Measurements from ENCODE around the gene SSU72.
"Not testable (repeated sequence)": the region's sequence is repeated elsewhere in the genome, so short reads cannot be mapped to it uniquely, and the experiment has no call there.

Gene SSU72

GRCh38 chr1:1529321-1529720, 45.3 kb downstream of the SSU72 start:
- no peak for DNase-seq (ENCODE audit: low read depth, low spot score)

- DNase-seq (ENCODE audit: low read depth, low spot score): no peak
These were observed 46.1 kb downstream of the SSU72 start for GRCh38 chr1:1528301-1529267.

GRCh38 chr1:1527092-1527816, 47.4 kb downstream of the SSU72 start:
- no peak for DNase-seq (ENCODE audit: low read depth, low spot score)

GRCh38 chr1:1526476-1526875, 48.2 kb downstream of the SSU72 start:
- DNase-seq (ENCODE audit: low read depth, low spot score): not testable (repeated sequence)

GRCh38 chr1:1524750-1525383, 49.8 kb downstream of the SSU72 start:
- DNase-seq (ENCODE audit: low read depth, low spot score): not testable (repeated sequence)

GRCh38 chr1:1523651-1524050, 51.0 kb downstream of the SSU72 start:
- not testable (repeated sequence) for DNase-seq (ENCODE audit: low read depth, low spot score)

- DNase-seq (ENCODE audit: low read depth, low spot score): not testable (repeated sequence)
These were observed 51.4 kb downstream of the SSU72 start for GRCh38 chr1:1523226-1523625.

- DNase-seq (ENCODE audit: low read depth, low spot score): not testable (repeated sequence)
These were observed 52.1 kb downstream of the SSU72 start for GRCh38 chr1:1522536-1522935.

GRCh38 chr1:1521331-1521730, 53.3 kb downstream of the SSU72 start:
- DNase-seq (ENCODE audit: low read depth, low spot score): no peak

GRCh38 chr1:1519805-1520505, 54.7 kb downstream of the SSU72 start:
- not testable (repeated sequence) for DNase-seq (ENCODE audit: low read depth, low spot score)

- not testable (repeated sequence) for DNase-seq (ENCODE audit: low read depth, low spot score)
These were observed 56.0 kb downstream of the SSU72 start for GRCh38 chr1:1518621-1519007.

GRCh38 chr1:1517973-1518620, 56.6 kb downstream of the SSU72 start:
- DNase-seq (ENCODE audit: low read depth, low spot score): no peak

GRCh38 chr1:1516923-1517322, 57.7 kb downstream of the SSU72 start:
- not testable (repeated sequence) for DNase-seq (ENCODE audit: low read depth, low spot score)

- DNase-seq (ENCODE audit: low read depth, low spot score): not testable (repeated sequence)
These were observed 60.3 kb downstream of the SSU72 start for GRCh38 chr1:1514376-1514775.

GRCh38 chr1:1513675-1514074, 61.0 kb downstream of the SSU72 start:
- DNase-seq (ENCODE audit: low read depth, low spot score): not testable (repeated sequence)

GRCh38 chr1:1512425-1512824, 62.2 kb downstream of the SSU72 start:
- DNase-seq (ENCODE audit: low read depth, low spot score): not testable (repeated sequence)

- peak; percentile 95 for DNase-seq (ENCODE audit: low read depth, low spot score)
These were observed 63.0 kb downstream of the SSU72 start, which contains the start of gene ATAD3A for GRCh38 chr1:1511533-1512285. ATAD3A (plus strand) TSS chr1:1512162; CDS start chr1:1512269, 107 bp downstream.

- no peak for DNase-seq (ENCODE audit: low read depth, low spot score)
These were observed 63.6 kb downstream of the SSU72 start for GRCh38 chr1:1510912-1511532.

GRCh38 chr1:1509465-1509850, 65.2 kb downstream of the SSU72 start:
- not testable (repeated sequence) for DNase-seq (ENCODE audit: low read depth, low spot score)

Measured in smooth muscle cell of the brain vasculature (primary cell).